ENCODE results near the gene PSMA3. TPM values are rescaled to one million over a fixed set of nuclear protein-coding genes. Genes with fewer than 3 reads are reported as not detected.

The PSMA3 gene
- total and polyA plus RNA-seq, 9 of the 15 experiments (the other 6 are each of a cell fraction or from before 2014, with no cell fraction given) = 129 to 786 (median 319) TPM

- TF ChIP-seq, protein P1, sequence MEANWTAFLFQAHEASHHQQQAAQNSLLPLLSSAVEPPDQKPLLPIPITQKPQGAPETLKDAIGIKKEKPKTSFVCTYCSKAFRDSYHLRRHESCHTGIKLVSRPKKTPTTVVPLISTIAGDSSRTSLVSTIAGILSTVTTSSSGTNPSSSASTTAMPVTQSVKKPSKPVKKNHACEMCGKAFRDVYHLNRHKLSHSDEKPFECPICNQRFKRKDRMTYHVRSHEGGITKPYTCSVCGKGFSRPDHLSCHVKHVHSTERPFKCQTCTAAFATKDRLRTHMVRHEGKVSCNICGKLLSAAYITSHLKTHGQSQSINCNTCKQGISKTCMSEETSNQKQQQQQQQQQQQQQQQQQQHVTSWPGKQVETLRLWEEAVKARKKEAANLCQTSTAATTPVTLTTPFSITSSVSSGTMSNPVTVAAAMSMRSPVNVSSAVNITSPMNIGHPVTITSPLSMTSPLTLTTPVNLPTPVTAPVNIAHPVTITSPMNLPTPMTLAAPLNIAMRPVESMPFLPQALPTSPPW (CRISPR knock-in tag; IDR thresholded peaks at IDR 0.05) = peak; percentile 39; the same call in 1 of the 2 replicates
- TF ChIP-seq SNIP1 (IDR thresholded peaks at IDR 0.05; ENCODE audit: low read depth) = no peak
- TF ChIP-seq, protein P2, sequence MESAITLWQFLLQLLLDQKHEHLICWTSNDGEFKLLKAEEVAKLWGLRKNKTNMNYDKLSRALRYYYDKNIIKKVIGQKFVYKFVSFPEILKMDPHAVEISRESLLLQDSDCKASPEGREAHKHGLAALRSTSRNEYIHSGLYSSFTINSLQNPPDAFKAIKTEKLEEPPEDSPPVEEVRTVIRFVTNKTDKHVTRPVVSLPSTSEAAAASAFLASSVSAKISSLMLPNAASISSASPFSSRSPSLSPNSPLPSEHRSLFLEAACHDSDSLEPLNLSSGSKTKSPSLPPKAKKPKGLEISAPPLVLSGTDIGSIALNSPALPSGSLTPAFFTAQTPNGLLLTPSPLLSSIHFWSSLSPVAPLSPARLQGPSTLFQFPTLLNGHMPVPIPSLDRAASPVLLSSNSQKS (CRISPR knock-in tag; IDR thresholded peaks at IDR 0.05) = no peak
- TF ChIP-seq, protein P3, sequence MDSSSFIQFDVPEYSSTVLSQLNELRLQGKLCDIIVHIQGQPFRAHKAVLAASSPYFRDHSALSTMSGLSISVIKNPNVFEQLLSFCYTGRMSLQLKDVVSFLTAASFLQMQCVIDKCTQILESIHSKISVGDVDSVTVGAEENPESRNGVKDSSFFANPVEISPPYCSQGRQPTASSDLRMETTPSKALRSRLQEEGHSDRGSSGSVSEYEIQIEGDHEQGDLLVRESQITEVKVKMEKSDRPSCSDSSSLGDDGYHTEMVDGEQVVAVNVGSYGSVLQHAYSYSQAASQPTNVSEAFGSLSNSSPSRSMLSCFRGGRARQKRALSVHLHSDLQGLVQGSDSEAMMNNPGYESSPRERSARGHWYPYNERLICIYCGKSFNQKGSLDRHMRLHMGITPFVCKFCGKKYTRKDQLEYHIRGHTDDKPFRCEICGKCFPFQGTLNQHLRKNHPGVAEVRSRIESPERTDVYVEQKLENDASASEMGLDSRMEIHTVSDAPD (CRISPR knock-in tag; IDR thresholded peaks at IDR 0.05) = no peak
- TF ChIP-seq EP400 (IDR thresholded peaks at IDR 0.05) = peak; percentile 23; the same call in 1 of the 2 replicates
Measured at GRCh38 chr14:58299401-58300330, 55.0 kb downstream of the PSMA3 start (continued).

Data from K562 (cell line).